HG02571 (cell line): ENCODE measurements around the gene NGRN.

Source experiments
- ATAC-seq: cut with Tn5 transposase; IDR thresholded peaks from one replicate; pipeline ENCODE4 v1.9.1; 2021; ENCODE audit warnings: mild to moderate bottlenecking, moderate library complexity; ENCODE audit not compliant: unreplicated experiment

The NGRN gene

GRCh38 chr15:90265271-90266060 lies at the start of gene NGRN:
Gene NGRN, plus strand, starts transcription at chr15:90265672. Its CDS starts 41 bp downstream, at chr15:90265713.
- ATAC-seq = peak; percentile 96

DNA sequence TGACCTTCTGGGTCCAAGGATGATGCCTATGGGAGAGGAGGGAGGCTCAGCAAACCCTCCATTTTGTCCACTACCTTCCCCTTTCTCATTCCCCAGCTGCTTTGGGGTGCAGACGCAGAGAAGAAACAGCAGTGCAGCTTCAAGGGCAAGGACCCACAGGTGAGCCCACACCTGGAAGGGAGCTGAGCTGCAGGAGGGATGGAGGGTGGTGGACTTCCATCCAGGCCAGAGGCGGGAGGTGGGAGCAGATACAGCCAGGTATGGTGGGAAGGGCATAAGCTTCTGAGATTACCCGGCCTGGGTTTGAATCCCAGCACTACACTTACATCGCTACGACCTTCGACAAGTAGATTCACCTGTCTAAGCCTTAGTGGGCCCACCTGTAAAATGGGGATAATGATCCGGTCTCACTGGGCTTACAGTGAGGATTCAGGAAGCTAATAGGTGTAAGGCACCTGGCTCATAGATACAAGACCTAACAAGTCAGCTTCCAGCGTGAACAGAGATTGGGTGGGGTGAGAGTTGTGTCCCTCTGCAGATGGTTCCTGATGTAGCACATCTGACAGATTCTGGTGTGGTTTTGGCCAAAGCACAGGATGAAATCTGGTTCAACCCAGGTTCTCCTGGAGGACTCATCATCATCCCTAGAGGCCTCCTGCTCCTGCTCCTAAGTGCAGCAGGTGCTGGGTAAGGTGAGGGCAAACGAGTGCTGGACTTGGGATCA lies 47.6 kb upstream of the NGRN start:
- ATAC-seq = no peak

- ATAC-seq = no peak
Measured at GRCh38 chr15:90219421-90220141, 45.9 kb upstream of the NGRN start.

DNA sequence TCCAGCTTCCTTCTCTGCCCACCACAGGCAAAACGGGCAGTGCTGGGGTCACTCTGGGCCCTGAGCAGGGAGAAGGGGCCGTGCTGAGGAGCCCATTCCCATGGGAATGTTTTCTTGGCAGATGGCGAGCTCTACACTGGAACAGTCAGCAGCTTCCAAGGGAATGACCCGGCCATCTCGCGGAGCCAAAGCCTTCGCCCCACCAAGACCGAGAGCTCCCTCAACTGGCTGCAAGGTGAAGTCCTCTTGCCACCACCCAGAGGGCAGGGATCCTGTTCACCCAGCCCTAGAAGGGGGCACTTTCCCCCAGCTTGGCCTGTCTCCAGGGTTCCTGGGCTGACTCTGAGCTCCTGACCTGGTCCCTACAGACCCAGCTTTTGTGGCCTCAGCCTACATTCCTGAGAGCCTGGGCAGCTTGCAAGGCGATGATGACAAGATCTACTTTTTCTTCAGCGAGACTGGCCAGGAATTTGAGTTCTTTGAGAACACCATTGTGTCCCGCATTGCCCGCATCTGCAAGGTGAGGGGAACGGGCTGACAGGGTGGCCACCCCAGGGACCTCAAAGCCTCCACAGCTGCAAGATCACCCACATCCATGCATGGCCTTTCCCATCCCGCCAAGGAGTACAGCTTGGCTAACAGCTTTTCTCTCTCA lies 44.1 kb upstream of the NGRN start:
- ATAC-seq = no peak

GRCh38 chr15:90222547-90222946 lies 42.9 kb upstream of the NGRN start:
- no peak for ATAC-seq

DNA sequence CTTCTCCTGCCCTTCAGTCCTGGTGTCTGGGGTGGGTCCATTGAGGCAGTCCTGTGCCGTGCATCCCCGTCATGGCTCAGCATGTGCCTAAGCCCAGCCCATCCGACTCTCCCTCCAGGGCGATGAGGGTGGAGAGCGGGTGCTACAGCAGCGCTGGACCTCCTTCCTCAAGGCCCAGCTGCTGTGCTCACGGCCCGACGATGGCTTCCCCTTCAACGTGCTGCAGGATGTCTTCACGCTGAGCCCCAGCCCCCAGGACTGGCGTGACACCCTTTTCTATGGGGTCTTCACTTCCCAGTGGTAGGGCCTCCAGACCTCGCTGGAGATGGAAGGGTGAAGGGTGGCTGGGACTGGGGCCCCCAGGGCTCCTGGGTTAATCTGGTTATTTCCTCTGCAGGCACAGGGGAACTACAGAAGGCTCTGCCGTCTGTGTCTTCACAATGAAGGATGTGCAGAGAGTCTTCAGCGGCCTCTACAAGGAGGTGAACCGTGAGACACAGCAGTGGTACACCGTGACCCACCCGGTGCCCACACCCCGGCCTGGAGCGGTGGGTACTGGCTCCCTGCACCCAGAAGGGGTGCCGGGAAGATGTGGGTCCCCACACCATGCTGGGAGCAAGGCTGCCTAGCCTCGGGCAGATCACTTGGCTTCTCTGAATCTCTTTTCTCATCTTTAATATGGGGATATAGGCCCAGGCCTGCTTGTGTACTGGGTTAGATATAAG lies 41.9 kb upstream of the NGRN start:
- no peak for ATAC-seq

- no peak for ATAC-seq
Measured at GRCh38 chr15:90225047-90225446, 40.4 kb upstream of the NGRN start.

DNA sequence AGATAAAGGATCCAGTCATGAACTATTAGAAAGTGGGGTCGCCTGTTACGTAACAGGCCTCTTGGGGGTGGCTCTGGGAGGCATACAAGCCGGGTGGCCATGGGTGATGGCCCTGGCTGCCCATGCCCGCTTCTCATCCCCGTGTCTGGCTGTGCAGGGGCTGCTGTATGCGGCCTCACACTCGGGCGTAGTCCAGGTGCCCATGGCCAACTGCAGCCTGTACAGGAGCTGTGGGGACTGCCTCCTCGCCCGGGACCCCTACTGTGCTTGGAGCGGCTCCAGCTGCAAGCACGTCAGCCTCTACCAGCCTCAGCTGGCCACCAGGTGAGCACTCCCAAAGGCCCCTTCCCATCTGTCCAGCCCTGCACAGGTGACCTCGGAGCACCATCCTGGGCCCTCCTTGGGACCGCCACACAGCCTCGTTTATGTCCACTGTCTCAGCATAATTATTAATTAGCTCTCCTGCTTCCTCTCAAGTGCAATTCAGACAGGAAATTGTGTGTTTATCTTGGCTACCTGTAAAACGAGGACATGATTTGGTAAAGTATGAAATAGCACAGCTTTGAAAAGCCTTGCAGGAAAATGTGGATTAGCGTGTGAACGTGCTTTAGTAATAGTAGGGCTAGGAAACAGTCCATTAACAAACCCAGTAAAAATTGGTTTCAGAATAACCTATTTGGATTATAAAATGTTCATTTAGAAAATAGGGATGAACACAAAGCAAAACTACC lies 39.8 kb upstream of the NGRN start:
- no peak for ATAC-seq

- no peak for ATAC-seq
Measured at GRCh38 chr15:90227336-90227735, 38.1 kb upstream of the NGRN start.

DNA sequence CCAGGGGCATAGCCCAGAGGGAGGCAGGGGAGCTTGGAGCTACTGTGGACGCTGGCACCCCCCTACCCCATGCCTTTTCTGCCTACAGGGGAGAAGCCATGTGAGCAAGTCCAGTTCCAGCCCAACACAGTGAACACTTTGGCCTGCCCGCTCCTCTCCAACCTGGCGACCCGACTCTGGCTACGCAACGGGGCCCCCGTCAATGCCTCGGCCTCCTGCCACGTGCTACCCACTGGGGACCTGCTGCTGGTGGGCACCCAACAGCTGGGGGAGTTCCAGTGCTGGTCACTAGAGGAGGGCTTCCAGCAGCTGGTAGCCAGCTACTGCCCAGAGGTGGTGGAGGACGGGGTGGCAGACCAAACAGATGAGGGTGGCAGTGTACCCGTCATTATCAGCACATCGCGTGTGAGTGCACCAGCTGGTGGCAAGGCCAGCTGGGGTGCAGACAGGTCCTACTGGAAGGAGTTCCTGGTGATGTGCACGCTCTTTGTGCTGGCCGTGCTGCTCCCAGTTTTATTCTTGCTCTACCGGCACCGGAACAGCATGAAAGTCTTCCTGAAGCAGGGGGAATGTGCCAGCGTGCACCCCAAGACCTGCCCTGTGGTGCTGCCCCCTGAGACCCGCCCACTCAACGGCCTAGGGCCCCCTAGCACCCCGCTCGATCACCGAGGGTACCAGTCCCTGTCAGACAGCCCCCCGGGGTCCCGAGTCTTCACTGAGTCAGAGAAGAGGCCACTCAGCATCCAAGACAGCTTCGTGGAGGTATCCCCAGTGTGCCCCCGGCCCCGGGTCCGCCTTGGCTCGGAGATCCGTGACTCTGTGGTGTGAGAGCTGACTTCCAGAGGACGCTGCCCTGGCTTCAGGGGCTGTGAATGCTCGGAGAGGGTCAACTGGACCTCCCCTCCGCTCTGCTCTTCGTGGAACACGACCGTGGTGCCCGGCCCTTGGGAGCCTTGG lies 37.4 kb upstream of the NGRN start:
- ATAC-seq = no peak

DNA sequence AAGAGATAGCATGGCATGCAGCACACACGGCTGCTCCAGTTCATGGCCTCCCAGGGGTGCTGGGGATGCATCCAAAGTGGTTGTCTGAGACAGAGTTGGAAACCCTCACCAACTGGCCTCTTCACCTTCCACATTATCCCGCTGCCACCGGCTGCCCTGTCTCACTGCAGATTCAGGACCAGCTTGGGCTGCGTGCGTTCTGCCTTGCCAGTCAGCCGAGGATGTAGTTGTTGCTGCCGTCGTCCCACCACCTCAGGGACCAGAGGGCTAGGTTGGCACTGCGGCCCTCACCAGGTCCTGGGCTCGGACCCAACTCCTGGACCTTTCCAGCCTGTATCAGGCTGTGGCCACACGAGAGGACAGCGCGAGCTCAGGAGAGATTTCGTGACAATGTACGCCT lies 36.5 kb upstream of the NGRN start:
- ATAC-seq = no peak

DNA sequence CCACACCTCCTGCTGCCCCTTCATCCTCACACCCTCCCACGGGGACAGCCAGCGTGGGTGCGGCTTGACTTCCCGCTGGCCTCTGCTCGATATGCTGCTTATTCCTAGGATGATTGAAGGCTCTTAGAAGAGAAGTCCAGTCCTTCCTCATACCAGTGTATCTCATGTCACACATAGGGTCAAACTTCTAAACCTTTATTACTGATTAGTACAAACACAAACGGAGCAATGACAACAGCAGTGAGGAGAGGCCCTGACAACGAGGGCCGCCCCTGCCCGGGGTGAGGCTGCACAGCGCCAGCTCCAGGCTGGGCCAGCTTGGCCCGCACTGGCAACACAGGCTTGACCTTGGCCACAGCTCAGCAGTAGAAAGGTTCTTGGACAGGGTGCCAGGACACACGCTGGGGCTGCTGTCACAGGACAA lies 35.4 kb upstream of the NGRN start:
- no peak for ATAC-seq

DNA sequence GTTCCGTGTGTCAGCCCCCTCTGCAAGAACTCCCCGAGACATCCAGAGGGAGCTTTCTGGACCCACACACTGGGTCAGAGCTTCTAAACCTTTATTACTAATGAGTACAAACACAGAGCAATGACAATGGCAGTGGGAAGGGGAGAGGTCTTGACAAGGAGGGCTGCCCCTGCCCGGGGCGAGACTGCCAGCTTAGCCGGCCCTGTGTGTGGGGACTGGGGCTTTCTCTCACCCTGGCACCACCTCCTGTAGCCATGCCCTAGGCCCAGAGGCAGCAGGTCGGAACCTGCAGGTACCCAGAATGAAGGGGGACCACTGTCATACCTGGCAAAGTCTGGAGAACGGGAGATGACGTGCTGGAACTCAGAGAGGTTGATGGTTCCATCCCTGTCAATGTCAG lies 34.9 kb upstream of the NGRN start:
- no peak for ATAC-seq

GRCh38 chr15:90231028-90232017 lies 34.1 kb upstream of the NGRN start:
- ATAC-seq = no peak

DNA sequence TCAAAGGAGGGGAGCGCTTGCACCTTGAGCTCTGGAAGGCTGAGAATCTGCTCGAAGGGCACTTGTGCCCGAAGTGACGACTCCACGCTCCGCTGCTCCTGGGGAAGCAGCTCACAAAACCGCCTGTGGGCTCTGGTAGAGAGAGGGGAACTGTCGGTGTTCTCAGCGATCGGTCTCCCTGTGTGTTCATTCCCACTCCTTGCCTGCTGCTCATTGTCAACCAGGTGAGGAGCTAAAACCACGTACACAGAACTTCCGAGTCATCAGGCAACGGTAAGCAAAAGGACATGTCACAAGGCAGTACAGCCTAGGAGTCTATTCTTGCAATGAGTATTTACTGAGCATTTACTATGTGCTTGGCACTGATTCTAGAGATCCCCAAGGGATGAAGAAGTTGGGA lies 33.3 kb upstream of the NGRN start:
- no peak for ATAC-seq

- ATAC-seq = no peak
Measured at GRCh38 chr15:90232941-90233386, 32.5 kb upstream of the NGRN start.

DNA sequence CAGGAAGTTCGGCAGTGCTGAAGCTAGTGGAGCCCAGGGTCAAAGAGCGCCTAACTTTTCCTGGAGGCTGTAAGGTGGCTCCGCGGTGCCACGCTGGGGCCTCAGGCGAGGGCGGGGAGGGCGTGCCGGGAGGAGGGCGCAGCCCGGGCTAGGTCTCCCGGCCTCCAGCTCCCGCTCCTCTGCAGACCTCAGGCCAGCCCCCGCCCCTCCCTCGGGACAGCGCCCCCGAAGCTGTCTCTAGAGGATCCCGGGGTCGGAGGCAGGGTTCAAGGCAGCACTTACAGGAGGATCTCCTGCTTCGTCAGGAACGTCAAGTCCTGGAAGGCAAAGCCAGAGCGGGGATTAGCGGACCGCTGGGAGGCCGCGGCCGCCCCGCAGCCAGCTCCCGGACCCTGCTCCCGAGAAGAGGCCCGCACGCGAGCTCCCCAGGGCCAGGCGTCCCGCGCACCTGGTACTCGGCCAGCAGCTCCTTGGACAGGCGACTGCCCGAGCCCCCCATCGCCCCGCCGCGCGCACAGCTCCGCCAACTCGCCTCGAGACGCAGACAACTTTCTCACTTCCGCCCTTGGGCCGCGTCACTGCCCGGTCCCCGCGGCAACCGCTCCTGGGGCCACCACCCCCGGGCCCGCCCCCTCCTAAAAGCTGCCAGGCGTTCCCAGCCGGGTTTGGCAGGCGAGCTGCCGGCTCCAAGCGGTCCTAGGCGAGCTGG lies 31.9 kb upstream of the NGRN start, which contains the start of gene CIB1:
TSS of gene CIB1 (minus strand) at position 555 of the 709 bp plus-strand sequence. CDS start at position 499, 56 bp downstream.
- peak; percentile 86 for ATAC-seq
